Upper lobe of left lung (tissue), 6 donors: ENCODE measurements around the gene HCAR3. TPM values are rescaled to one million over a fixed set of nuclear protein-coding genes. Genes with fewer than 3 reads are reported as not detected.
"Not testable (repeated sequence)": the region's sequence is repeated elsewhere in the genome, so short reads cannot be mapped to it uniquely, and the experiment has no call there.

Experiments used
- ATAC-seq, 2 donors: fragments of 200-7000 bp; cut with Tn5 transposase; one replicate each; pipeline ENCODE4 v1.9.1; 2022; ENCODE audit warnings: mild to moderate bottlenecking in 2 of 2, moderate library complexity in 2 of 2; ENCODE audit not compliant: low FRiP score in 2 of 2
- DNase-seq, 2 donors: peaks; one replicate each; pipeline ENCODE4 v3.0.0-alpha.2; 2019 to 2020
- H3K27ac ChIP-seq, 4 donors: fragments of 200-600 bp; sonication (generic); one replicate each; pipeline ENCODE4 v1.5.1; 2016 to 2019
- H3K27me3 ChIP-seq, 4 donors: fragments of 200-600 bp; sonication (generic); one replicate each; pipeline ENCODE4 v1.5.1; 2017 to 2019
- H3K36me3 ChIP-seq, 4 donors: fragments of 200-600 bp; sonication (generic); one replicate each; pipeline ENCODE4 v1.5.1; 2016 to 2019
- H3K4me1 ChIP-seq, 4 donors: fragments of 200-600 bp; sonication (generic); one replicate each; pipeline ENCODE4 v1.5.1; 2018 to 2019
- H3K4me3 ChIP-seq, 4 donors: fragments of 200-600 bp; sonication (generic); one replicate each; pipeline ENCODE4 v1.5.1; 2017 to 2019; ENCODE audit warnings: mild to moderate bottlenecking in 2 of 4, moderate library complexity in 1 of 4
- H3K9me3 ChIP-seq, 4 donors: fragments of 200-600 bp; sonication (generic); one replicate each; pipeline ENCODE4 v1.5.1; 2018 to 2019
- CTCF ChIP-seq, 6 experiments: fragments of 450-650 bp in 4 of 6; fragments of 200-600 bp in 2 of 6; sonication (generic) in 2 of 6; IDR thresholded peaks; one replicate each; pipeline ENCODE4 v1.5.1; 2016 to 2019; ENCODE audit warnings: antibody characterized with exemption in 6 of 6
- EP300 ChIP-seq, 4 donors: sonication (generic); formaldehyde crosslinking; IDR thresholded peaks; one replicate each; pipeline ENCODE4 v1.5.1; 2017; ENCODE audit warnings: antibody characterized with exemption in 4 of 4, control low read depth in 2 of 4
- POLR2A ChIP-seq, 4 donors: fragments of 450-650 bp; IDR thresholded peaks; one replicate each; pipeline ENCODE4 v1.5.1; 2016 to 2017; ENCODE audit warnings: antibody characterized with exemption in 4 of 4, mild to moderate bottlenecking in 2 of 4
- POLR2AphosphoS5 ChIP-seq, 2 donors: sonication (generic); formaldehyde crosslinking; IDR thresholded peaks; one replicate each; pipeline ENCODE4 v1.5.1; 2017; ENCODE audit warnings: antibody characterized with exemption in 2 of 2
- WGBS, 2 donors: methylation state at CpG; one replicate each; pipeline ENCODE4 v1.1.5; 2017 to 2018; 5-methylcytosine and 5-hydroxymethylcytosine counted together
- total RNA-seq, 6 donors: library from RNA; depleted of rRNA in 4 of 6; stranded (reverse); fragments of >200 nt in 4 of 6; gene quantifications; one replicate each; pipeline versions ENCODE4 v1.1.0 to v1.2.1, GENCODE V29; 2016 to 2021
- donor health status: DM: no; HTN: no; CAD: no; lungs with moderate emphysema.
- donor health status: DM: no; HTN: yes; CAD: no; lungs with severe emphysema.

Gene HCAR3
- total RNA-seq, 6 donors from 2014 or later, result 1.0 to 8.0 (median 3.0) TPM

- WGBS, 2 donors, result 72 to 81% methylated on average over 4 of the region's 4 CpGs
- H3K4me3 ChIP-seq, result no peak overlapping the region
- H3K27ac ChIP-seq, result peak overlapping the region in 1 of 4 donors; percentile 9
- H3K9me3 ChIP-seq, result no peaks in the 10 kb centered on the region
- TF ChIP-seq CTCF (IDR thresholded peaks at IDR 0.05), result no peak
- no peak for TF ChIP-seq POLR2A (IDR thresholded peaks at IDR 0.05)
- no peak for TF ChIP-seq EP300 (IDR thresholded peaks at IDR 0.05)
- no peak for TF ChIP-seq POLR2AphosphoS5 (IDR thresholded peaks at IDR 0.05)
- H3K27me3 ChIP-seq, result no peaks in the 10 kb centered on the region
- DNase-seq, result peak in 1 of 2 donors; percentile 50
- no peaks in the 10 kb centered on the region for H3K36me3 ChIP-seq
- H3K4me1 ChIP-seq, result peaks cover 0 to 7% (median 3%) of the 10 kb centered on the region in 4 donors
- peak in 1 of 2 donors; percentile 77 for ATAC-seq
Observed at GRCh38 chr12:122681814-122682213, 34.8 kb downstream of the HCAR3 start.

GRCh38 chr12:122680989-122681388, 35.6 kb downstream of the HCAR3 start:
- not testable (repeated sequence) for H3K27me3 ChIP-seq, H3K36me3 ChIP-seq, ATAC-seq, H3K9me3 ChIP-seq, H3K27ac ChIP-seq, DNase-seq, H3K4me1 ChIP-seq, H3K4me3 ChIP-seq
- WGBS, 2 donors, result 73 to 86% methylated on average over 6 of the region's 6 CpGs

- not testable (repeated sequence) for ATAC-seq, H3K4me1 ChIP-seq, H3K36me3 ChIP-seq
Observed at GRCh38 chr12:122676781-122677180, 39.8 kb downstream of the HCAR3 start.

GRCh38 chr12:122676015-122676414, 40.6 kb downstream of the HCAR3 start:
- H3K4me3 ChIP-seq, H3K27ac ChIP-seq, ATAC-seq, H3K4me1 ChIP-seq, H3K36me3 ChIP-seq, H3K27me3 ChIP-seq, DNase-seq, H3K9me3 ChIP-seq: not testable (repeated sequence)
- WGBS, 2 donors, result 86 to 87% methylated on average over 8 of the region's 8 CpGs

More at GRCh38 chr12:122676781-122677180, 39.8 kb downstream of the HCAR3 start:
- 97 to 100% methylated on average over 6 to 30 of the region's 32 CpGs for WGBS, 2 donors
- not testable (repeated sequence) for H3K27ac ChIP-seq, H3K27me3 ChIP-seq, H3K4me3 ChIP-seq, H3K9me3 ChIP-seq
- peak in 1 of 2 donors; percentile 69 for DNase-seq

- ATAC-seq (no peak), DNase-seq (no peak)
- H3K4me1 ChIP-seq, result no peaks in the 10 kb centered on the region
- no peaks in the 10 kb centered on the region for H3K27me3 ChIP-seq
- no peak overlapping the region for H3K27ac ChIP-seq
- 76 to 81% methylated on average over 2 of the region's 2 CpGs for WGBS, 2 donors
- no peak overlapping the region for H3K4me3 ChIP-seq
- H3K9me3 ChIP-seq, result no peaks in the 10 kb centered on the region
- H3K36me3 ChIP-seq, result no peaks in the 10 kb centered on the region
- TF ChIP-seq EP300 (IDR thresholded peaks at IDR 0.05) (no peak), CTCF (IDR thresholded peaks at IDR 0.05) (no peak), POLR2AphosphoS5 (IDR thresholded peaks at IDR 0.05) (no peak), POLR2A (IDR thresholded peaks at IDR 0.05) (no peak)
Observed at GRCh38 chr12:122672515-122672914, 44.1 kb downstream of the HCAR3 start.

GRCh38 chr12:122669397-122670070, 47.1 kb downstream of the HCAR3 start:
- no peaks in the 10 kb centered on the region for H3K27me3 ChIP-seq
- ATAC-seq (no peak), DNase-seq (peak in 1 of 2 donors; percentile 25)
- H3K4me1 ChIP-seq, result no peaks in the 10 kb centered on the region
- no peaks in the 10 kb centered on the region for H3K36me3 ChIP-seq
- TF ChIP-seq POLR2A (IDR thresholded peaks at IDR 0.05) (no peak), POLR2AphosphoS5 (IDR thresholded peaks at IDR 0.05) (no peak)
- WGBS, 2 donors, result 68 to 70% methylated on average over 5 of the region's 5 CpGs
- H3K4me3 ChIP-seq, result no peak overlapping the region
- no peaks in the 10 kb centered on the region for H3K9me3 ChIP-seq
- H3K27ac ChIP-seq, result no peak overlapping the region

- 87 to 88% methylated on average over 2 of the region's 2 CpGs for WGBS, 2 donors
- ATAC-seq (no peak), DNase-seq (no peak)
Observed at GRCh38 chr12:122668268-122668667, 48.3 kb downstream of the HCAR3 start.

More at GRCh38 chr12:122668268-122668667, 48.3 kb downstream of the HCAR3 start:
- Histone ChIP-seq H3K27me3 (no peaks in the 10 kb centered on the region), H3K4me3 (no peak overlapping the region), H3K27ac (no peak overlapping the region), H3K36me3 (no peaks in the 10 kb centered on the region), H3K9me3 (no peaks in the 10 kb centered on the region), H3K4me1 (no peaks in the 10 kb centered on the region)
- TF ChIP-seq EP300 (IDR thresholded peaks at IDR 0.05) (no peak), POLR2A (IDR thresholded peaks at IDR 0.05) (no peak), POLR2AphosphoS5 (IDR thresholded peaks at IDR 0.05) (no peak), CTCF (IDR thresholded peaks at IDR 0.05) (no peak)
